NOMO-1 treated with DMSO at 0.1 percent for 48 hours (cell line): ENCODE results near the gene NSMCE3.
A peak's percentile ranks its signal among the peaks of the same experiment; 100 is the strongest.

Source experiments
- DNase-seq: peaks from one replicate; lab custom pipeline; 2025; ENCODE audit not compliant: unreplicated experiment; lab: John Stamatoyannopoulos, UW

The NSMCE3 gene

DNA sequence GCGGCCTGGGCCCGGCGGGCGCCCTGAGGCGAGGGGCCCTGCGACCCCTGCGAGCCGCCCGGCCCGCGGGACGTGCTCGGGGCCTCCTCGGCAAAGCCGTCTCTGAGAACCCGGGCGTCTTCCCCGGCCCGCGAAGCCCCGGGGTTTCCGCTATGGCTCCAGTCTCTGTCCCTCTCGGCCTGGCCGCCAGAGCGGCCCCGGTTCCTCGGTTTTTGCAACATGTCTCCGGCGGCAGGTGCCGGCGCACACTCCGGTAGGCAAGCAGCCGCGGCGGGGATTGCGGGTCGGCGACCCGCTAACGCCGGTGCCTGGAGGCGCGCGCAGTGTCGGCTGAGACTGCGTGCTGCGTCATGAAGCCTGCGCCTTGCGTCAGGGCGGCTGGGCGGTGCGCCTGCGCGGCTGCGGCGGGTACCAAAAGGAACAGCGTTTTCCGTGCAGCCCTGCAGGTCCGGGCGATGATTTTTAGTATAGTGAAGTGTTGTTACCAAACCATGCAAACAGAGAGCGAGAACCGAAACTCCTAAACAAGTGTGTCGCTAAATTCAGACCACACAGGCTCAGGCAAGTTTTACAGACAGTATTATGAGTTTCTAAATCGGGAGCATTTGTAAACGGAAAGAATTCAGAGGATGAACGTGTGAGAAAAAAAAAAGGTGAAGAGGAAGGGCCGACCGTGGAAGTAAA lies at the start of gene NSMCE3:
NSMCE3 (minus strand) TSS at position 338 of the 684 bp plus-strand sequence; CDS start at position 221, 117 bp downstream.
- peak; percentile 94 for DNase-seq

DNA sequence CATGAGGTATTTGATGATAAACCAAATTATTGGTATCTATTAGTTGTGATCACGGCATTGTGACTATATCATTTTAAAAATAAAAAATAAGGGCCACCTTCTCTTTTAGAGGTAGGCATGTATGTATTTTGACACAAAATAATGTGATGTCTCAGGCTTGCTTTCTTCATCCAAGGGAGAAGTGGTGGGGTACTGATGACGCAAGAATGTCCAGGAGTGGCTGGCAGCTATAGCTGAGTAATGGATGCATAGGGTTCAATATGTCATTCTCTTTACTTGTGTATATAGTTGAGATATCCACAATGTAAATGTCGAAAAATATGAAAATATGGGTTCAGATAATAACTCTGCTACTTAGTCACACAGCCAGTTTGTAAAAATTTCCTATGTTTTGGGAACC lies 46.8 kb upstream of the NSMCE3 start:
- peak; percentile 33 for DNase-seq

DNA sequence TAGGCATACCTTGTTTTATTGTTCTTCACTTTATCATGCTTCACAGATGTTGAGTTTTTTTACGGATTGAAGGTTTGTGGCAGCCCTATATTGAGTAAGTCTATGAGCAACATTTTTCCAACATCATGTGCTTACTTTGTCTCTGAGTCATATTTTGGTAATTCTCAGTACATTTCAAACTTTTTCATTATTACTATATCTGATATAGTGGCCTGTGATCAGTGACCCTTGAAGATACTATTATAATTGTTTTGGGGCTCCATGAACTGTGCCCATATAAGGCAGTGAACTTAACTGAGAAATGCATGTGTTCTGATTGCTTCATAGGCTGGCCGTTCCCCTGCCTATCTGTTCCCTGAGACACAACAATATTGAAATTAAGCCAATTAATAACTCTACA lies 42.8 kb upstream of the NSMCE3 start:
- no peak for DNase-seq

DNA sequence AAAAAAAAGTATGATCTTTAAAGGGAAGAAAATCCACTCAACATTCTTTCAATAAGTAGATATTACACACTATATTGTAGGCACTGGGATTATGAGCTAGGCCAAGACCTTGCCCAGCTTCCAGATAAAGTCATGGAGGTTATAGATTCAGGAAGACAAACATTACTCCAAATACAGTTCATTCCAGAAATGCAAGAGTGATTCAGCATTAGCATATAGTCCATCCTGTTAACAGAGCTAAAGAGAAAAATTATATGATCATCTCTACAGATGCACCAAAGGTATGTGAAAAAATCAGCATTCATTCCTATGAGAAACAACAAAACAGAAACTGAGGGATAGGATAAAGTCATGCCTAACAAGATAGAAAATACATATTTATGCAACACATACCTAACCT lies 42.1 kb upstream of the NSMCE3 start:
- no peak for DNase-seq

DNA sequence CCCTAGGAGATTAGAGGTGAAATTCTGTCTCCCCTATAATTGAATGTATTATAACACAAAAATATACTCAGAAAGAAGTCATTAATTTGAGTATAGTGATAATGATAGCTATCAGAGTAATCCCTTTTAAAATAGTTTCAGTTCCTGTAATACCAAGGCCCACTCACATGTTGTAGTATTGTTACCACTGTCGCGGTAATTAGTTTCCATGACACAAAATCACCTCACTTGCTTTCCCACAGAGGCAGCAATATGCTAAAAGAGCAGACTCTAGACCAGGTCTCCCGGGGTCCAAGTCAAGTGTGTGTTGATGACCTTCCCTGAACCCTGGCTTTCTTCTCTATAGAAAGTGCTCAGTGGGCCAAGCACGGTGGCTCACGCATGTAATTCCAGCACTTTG lies 39.5 kb upstream of the NSMCE3 start:
- DNase-seq = peak; percentile 3

DNA sequence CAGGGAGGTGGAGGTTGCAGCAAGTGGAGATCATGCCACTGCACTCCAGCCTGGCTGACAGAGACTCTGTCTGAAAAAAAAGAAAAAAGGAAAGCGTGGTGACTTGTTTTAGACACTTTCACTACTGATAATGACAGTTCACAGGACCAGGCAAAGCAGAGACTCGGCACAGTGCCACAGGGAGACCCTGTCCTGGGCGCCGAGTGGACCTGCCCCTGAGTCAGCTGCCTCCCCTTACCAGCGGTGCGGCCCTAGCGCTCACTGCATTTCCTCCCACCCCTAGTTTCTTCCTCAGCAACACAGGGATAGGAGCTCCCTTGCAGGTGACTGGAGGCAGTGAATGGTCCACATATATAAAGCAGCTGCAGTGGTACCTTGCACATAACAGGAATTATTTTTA lies 38.7 kb upstream of the NSMCE3 start:
- DNase-seq = no peak

DNA sequence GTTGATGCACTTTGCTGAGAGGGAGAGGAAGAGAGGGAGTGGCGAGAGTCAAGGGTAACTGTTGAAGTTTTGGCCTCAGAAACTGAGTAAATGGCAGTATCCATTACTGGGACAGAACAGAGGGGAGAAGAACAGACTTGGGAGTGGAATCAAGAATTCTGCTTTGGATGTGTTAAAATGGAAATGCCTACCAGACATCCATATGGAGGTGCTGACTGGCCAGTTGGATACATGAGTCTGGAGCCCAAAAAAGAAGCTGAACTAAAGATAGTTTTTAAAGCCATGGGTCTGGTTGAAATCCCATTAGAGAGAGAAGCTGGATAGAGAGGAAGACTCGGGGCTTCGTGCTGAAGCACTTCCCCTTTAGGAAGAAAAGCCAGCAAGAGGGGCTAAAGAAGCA lies 35.9 kb upstream of the NSMCE3 start:
- DNase-seq = no peak

DNA sequence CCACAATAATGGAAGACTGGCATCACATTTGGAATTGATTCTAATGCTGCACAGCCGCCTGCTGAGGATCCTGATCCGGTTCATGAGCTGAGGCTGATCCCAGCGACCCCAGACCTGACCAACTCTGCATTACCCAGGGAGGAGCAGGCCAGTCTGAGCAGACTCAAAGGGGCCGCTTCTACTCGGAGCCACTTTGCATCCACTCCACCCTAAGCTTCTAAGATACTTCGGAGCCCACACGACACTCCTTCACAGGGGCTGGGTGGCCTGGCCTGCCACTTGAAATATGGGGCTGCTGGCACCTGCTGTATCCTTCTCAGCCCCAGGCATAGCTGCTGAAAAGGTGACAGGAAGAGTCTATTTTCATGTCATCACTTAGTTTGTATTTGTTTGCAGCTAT lies 33.2 kb upstream of the NSMCE3 start:
- DNase-seq = no peak

DNA sequence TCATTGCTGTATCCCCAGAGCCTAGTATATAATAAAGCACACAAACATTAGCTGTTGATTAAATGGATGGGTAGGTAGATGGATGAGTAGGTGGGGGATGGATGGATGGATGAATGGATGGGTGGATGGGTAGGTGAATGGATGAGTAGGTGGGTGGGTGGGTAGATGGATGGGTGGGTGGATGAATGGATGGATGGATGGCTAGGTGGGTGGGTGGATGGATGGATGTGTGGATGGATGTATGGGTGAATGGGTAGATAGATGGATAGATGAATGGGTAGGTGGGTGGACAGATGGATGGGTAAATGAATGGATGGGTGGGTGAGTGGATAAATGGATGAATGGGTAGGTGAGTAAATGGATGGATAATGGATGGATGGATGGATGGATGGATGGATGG lies 30.2 kb upstream of the NSMCE3 start:
- no peak for DNase-seq

DNA sequence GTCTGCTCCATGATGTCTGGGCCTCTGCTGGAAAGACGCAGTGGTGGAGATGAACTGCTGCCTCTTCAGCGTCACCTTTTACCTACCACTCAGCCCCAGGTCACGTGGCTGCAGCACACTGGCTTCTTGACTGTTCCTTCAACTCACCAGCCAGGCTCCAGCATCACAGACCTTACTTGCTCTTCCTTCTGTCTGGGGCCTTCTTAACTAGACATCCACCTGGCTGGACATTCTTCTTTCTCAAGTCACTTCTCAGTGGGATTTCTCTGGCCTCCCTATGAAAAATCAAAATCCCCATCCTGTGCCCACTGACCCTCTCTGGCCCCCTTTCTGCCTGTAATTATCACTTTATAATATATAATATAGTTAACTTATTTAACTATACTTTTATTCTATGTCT lies 29.7 kb upstream of the NSMCE3 start:
- no peak for DNase-seq

DNA sequence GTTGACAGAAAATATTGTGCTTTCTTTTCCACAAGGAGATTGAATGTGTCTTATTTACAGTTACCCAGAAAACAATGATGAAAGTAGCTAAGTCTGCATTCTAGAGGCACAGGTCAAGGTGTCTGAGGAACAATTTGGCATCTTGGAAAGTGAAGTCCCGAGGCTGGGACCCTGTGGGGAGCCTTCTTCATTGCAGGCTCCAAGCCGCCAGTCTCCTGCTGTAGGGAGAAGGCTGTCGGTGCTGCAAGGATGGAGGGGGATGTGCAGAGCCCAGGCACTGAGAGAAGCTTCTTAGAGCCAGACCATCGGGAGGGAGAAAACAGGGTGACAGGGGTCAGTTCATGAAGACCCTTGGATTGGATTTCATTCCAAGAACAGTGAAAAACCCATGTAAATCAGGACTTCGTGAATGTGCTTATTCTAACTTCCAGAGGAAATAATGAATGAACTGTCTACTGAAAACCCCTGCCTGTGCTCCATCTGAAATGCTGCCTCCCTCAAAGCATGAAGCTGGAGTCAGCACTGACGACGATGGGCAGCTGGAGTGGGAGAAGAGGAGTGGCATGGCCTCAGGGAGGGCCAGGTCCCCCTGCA lies 25.2 kb upstream of the NSMCE3 start:
- DNase-seq = no peak

DNA sequence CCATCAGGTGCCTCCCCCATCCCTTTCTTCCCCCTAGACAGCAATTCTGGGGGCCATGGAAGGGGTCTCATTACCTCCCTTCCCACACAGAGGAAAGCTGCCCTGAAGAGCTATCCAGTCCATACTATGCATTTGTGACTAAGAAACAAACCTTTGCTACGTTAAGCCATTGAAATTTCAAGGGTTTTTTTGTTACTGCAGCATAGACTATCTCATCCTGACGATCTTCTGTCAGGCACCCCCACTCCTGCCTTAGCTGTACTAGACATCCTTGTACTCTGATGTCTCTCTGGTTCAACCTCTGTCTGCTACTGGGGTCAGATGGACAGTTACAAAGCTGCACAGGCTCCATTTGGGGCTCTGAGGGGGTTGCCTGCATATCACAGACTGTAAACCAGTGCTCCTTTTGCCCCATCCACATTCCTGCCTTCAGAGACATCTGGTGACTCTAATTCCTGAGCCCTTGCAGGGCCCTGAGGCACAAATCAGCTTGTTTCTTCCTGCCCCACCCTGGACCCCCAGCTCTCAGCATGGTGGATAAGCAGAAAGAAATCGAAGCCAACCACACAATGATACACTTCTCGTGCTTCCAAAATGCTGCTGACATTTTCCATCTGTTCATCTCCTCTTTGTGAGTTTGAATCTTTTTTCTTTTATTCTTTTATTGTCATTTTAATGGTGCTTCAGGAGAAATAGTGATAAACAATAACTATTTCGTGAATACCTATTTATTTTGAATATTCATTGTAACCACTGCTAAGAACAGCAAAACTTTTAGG lies 21.6 kb upstream of the NSMCE3 start:
- DNase-seq = no peak

DNA sequence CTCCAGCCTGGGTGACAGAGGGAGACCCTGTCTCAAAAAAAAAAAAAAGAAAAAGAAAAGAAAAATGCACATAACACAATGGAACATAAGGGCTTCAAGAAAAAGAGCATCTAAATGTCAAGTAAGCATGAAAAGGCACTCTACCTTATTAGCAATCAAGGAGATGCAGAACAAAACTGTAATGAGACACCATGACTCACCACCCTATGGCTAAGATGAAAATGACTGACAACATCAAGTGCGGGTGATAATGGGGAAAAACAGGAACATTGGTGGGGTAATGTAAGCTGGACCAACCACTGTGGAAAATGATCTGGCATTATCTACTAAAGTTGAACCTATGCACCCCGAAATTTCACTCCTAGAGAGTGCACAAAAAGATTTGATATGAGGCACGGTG lies 19.6 kb upstream of the NSMCE3 start:
- DNase-seq = no peak

DNA sequence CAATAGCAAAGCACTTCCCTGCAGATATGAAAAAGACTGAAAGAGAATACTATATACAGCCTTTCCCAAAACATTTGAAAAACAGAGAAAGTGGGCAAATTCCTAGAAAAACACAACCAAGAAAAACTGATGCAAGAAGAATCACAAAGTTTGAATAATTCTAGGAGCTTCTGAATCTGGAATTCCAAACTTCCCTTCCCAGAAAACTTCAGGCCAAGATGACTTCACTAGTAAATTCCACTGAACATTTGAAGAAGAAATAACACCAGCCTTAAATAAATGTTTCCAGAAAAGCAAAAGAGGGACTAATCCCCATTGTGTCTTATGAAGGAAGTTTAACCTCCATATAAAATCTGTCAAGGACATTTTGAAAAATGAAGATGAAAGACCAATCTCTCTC lies 15.8 kb upstream of the NSMCE3 start:
- no peak for DNase-seq

DNA sequence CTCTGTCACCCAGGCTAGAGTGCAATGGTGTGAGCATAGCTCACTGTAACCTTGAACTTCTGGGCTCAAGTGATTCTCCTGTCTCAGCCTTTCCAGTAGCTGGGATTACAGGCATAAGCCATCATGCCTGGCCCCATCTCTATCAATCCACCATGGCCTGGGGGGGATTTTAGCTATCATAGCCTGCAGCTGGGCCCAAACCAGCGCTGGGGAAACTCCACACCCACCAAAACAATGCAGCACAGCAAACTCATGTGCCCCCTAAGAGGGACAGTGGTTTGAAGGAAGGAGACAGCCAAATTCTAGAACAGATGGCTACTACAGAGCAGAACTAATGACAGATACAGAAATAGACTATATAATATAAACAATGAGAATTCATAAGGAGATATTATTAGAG lies 13.8 kb upstream of the NSMCE3 start:
- DNase-seq = no peak

DNA sequence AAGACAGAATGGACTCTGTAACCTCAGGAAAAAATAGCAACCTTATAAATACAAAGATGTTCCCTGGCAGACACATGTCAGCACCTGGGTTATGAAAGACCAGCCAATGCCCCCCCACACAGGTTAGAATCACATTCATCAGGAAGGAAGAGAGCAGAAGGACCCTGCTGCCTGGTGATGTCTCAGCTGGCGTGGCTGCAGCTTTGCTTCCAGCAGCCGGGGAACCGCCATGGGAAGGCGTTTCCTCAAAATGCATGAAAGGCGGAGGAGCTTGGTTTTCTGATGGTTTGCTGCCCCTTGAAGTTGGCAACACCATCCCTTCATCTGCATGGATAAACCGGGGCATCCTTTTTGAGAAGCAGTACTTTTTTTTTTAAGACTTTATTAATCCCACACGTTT lies 10.9 kb upstream of the NSMCE3 start:
- DNase-seq = no peak

DNA sequence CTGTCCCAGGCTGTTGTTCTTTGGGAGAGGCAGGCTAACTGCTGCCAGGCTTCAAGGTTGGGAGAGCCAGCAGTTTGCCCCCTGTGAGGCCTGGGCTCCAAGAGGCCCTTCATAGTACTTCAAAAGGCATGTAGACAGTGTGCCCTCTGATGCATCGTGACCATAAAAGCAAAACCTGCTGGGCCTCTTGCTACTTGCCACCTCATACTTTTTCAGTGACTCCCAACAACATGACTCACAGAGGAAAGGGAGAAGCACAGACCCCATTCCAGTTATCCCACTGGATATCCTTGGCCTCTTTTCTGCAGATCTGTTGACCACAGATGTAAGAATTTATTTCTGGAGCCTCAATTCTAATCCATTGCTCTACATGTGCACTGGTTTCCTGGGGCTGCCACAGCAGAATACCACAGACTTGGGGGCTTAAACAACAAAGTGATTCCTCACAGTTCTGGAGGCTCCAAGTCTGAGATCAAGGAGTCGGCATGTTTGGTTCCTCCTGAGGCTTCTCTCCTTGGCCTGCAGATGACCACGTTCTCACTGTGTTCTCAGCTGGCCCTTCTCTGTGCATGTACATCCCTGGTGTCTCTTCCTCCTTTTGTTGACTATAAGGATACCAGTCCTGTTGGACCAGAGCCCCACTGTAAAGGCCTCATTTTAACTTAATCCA lies 8.9 kb upstream of the NSMCE3 start:
- DNase-seq = no peak

DNA sequence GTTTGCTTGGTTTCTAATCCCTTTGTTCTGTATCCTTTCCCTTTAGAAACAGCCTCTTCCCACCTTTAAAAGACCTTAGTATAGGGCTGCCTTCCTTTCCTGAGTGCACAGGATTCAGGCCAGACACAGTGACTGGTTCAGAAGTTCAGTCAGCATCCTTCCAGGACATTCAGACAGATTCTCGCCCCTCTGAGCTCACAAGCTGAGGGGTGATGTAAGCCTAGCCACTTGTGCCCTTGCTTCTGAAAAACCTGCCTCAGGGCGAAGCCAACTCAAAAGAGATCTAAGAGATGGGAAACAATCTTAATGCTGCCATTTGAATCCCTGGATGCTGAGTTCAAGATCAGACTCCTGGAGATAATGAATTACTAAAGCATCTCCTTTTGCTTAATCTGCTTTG lies 6.7 kb upstream of the NSMCE3 start:
- no peak for DNase-seq

DNA sequence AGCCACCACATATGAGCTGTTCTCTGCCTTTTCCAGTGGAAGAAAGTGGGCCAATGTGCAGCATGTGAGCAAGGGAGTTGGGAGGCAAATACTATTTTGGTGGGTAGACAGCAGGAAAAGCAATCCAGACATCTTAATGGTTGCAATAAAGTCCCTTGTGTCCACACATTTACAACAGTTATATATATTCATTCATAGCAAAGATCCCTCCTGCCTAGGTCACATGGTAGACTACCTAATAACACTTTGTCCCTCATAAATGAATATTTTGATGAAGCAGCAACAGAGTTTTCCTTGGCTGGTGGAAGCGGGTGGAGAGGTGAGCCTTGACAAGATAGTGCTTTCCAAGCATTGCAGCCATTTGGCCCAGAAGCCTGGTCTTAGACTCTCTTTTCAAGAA lies 6.2 kb upstream of the NSMCE3 start:
- no peak for DNase-seq

DNA sequence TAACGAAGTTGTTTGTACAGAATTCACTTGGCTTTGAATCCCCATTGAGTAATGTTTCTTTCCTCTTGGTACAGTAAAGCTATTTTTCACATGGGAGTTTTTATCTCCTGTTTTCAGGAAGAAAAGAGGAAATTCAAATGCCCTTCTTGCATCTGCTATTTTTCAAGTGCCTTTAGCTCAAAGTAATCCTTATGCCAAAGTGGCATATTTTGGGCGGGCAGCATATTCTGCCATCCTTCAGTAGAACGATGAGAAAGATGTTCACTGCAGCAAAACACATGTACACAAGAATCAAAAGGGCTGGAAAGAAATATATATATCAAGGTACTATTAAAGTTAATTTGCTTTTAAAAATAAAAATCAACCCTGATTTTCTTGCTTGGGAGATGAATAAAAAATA lies 5.3 kb upstream of the NSMCE3 start:
- no peak for DNase-seq

DNA sequence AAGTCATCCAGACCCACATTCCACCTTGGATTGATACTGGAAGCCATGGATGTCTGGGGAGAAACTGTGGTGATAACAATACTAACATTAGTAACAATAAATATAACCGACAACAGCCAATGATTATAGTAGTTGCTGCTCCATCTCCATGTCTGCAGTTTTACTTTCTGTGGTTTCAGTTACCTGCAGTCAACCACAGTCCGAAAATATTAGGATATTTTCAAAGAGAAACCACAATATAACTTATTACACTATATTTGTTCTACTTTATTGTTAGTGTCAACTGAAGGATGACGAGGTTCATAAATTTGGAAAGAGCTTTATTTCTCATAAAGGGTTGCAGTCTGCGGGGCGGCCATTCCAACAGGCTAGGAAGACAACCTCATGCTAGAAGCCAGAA lies 2.6 kb upstream of the NSMCE3 start:
- DNase-seq = no peak

DNA sequence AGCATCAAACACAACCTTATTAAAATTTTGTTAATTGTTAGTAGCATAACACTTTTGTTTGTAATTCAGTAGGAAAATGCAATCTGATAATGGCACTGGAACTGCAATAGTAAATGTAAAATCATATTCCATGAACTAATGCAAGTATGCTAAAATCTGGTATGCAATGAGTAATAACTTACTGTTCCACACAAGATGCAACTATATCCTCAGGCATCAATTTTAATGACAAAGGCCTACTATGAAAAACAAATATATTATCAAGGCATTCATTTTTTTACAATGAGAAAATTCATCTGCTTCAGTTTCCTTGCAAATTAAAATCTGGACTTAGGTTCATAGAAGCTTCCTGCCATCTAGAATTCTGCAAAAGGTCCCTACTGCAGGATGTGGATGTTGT lies 1.4 kb upstream of the NSMCE3 start:
- no peak for DNase-seq
